ENCODE results near the gene AXIN2. TPM values are rescaled to one million over a fixed set of nuclear protein-coding genes. Genes with fewer than 3 reads are reported as not detected.

Gene AXIN2
- total RNA-seq, 1 experiment from 2014 or later: 4.9 TPM

DNA sequence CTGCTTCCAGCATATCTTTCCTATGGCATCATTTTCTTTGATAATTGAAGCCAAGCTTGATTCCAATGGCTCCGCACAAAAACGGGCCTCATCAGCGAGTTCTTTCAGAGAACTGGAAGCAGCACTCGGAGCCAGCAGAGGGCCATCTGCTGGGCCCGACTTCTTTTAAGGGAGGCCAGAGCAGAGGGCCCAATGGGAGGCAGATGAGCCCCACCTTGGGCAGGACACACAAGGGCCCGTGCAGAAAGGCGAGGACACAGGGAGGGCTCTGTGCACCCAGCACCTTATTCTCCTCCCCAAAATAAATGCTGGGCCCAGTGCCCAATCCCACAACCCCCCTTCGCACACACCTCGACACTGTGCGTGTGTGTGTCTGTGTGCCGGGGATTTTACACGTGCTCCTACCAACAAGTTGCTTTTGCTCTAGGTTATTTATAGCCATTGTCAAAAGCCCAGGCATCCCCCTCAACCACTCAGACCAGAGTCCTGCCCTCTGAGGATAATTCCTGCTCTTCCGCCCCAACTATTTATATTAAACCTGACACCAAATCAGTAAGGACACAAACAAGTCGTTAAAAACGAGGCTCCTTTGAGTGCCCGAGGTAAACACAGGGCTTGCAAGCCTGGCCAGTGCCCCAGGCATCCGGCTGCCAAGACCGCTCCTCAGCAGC, 6.8 kb downstream of the AXIN2 start:
- no peak for DNase-seq (ENCODE audit: low read depth)

DNA sequence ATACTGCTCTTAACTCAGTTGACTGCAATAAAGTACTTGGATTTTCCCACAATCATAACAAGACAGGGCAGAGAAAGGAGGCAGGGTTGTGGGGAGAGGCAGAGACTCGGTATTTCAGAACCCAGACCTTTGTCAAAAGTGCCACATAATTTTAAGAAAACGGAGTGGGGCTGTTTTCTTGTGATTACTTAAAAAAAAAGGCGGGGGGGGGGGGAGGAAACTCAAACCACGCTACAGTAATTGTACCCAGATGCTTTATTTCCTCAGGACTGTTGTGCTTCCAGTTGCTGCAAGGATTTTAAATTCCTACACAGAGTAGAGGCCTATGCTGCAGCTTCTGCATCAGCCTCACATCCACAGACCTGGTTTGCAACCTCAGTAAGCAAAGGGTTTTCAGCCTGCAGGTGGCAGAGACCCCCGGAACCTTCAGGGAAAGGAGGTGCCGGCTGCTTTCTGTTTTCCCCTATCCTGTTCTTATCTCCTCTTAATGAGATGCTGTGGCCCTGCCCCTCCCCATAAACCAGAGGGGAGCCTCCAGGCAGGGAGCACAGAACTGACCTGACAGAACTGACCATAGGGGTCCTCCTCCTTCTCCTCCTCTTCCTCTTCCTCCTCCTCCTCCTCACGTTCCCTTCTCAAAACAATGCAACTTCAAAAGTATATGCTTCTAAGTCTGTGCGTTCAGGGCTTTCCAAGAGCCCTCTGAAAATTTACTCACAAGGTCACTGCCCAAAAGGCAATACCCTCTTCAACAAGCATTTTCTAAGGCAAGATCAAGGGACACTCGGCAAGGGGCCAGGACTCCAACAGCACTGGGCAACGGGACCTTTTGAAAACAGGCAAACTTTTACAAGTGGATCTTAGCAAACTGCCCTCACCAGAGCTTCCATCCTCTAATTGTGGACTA, 7.5 kb downstream of the AXIN2 start:
- peak; percentile 47 for DNase-seq (ENCODE audit: low read depth)

- DNase-seq (ENCODE audit: low read depth): peak; percentile 70
These were observed 8.3 kb downstream of the AXIN2 start for GRCh38 chr17:65553009-65553645.

GRCh38 chr17:65552214-65552613, 9.2 kb downstream of the AXIN2 start:
- no peak for DNase-seq (ENCODE audit: low read depth)

GRCh38 chr17:65551267-65552040, 10.0 kb downstream of the AXIN2 start:
- DNase-seq (ENCODE audit: low read depth): no peak

DNA sequence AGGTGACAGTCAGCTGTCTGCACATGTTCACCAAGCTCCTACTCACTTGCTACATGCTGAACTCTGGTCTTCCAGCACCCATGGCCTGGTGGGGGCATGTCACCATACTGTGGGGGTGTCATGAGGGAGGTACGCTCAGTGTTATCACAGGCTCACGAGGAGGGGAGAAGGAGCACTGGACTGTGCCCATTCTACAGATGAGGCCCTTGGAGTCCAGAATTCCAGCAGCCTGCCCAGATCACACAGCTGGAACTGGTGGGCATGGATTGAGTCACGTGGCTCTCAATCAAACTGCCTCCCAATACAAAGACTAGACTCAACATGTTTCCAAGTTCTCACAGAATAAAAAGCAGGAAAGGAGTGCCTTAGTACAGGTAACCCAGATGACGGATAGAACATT, 10.7 kb downstream of the AXIN2 start:
- no peak for DNase-seq (ENCODE audit: low read depth)

DNA sequence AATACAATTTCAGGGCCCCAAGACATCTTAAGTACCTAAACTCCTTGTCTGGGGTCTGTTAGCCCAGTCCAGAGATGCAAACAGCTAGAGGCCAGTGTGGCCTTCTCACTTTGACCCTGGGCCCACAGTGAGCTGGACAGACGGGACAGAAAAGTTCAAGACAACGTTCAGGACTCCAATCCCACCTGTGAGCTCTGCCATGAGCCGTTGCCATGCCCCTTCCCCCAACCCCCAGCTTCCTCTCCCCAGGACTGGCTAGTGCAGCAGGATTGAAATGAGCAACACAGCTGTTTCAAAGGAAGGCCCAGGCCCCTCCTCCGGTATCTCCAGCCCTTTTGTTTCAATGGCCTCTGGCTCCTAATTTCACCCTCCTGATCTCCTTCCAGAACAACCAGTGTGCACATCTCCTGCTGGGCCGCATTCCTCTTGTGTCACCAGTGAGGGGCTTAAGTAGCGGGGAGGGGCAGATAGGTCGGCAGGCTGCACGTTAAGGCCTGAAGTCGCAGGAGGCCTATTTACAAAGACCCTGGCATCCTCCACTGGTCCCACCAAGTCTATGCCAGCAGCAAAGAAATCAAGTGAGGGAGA, 11.3 kb downstream of the AXIN2 start:
- no peak for DNase-seq (ENCODE audit: low read depth)

DNA sequence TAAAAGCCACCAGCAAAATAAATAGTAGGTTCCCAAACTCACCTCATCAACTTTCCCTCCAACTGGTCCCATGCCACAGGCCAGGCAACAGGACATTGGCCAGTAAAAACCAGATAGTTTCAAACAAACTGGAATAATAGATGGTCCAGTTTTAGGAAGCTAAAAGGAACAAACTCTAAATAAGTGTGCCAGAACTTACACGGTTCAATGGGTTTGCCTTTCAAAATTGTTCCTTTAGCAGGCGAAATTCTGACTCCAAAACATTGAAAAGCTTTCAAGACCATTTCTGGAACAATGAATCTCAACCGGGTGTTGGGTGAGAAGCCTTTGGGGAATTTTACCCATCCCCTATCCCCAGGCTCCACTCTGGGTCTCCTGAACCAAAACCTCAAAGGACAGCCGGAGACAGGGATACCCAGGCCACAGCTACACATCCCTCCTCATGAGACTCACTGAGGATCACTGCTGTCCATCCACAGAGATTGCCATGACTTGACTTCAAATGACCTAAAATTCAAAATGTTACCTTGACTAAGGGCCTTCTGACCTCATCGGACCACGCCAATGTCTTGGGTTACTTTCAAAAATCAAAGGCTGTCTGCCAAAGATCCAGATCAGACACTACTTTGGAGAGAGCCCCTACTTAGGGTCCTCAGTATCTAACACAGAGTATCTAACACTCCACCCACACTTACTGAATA, 13.0 kb downstream of the AXIN2 start:
- DNase-seq (ENCODE audit: low read depth): no peak

- no peak for DNase-seq (ENCODE audit: low read depth)
These were observed 14.2 kb downstream of the AXIN2 start for GRCh38 chr17:65547253-65547670.

DNA sequence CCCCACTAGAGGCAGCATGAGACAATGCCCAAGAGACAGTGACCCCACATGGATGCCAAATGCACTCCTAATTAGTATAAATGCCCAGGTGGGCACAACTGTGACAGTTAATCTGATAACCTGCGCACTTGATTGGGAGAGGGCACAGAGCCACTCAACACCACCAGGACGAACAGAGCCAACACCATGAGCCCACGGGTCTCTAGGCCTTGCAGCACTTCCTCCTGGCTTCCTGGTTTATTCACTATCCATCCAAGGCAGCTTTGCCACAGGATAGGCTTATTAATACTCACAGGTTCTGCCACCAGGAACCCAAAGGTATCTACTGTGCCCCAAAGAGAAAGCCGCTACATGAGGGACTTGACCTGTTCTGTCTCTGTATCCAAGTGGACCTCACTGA, 14.9 kb downstream of the AXIN2 start:
- no peak for DNase-seq (ENCODE audit: low read depth)

DNA sequence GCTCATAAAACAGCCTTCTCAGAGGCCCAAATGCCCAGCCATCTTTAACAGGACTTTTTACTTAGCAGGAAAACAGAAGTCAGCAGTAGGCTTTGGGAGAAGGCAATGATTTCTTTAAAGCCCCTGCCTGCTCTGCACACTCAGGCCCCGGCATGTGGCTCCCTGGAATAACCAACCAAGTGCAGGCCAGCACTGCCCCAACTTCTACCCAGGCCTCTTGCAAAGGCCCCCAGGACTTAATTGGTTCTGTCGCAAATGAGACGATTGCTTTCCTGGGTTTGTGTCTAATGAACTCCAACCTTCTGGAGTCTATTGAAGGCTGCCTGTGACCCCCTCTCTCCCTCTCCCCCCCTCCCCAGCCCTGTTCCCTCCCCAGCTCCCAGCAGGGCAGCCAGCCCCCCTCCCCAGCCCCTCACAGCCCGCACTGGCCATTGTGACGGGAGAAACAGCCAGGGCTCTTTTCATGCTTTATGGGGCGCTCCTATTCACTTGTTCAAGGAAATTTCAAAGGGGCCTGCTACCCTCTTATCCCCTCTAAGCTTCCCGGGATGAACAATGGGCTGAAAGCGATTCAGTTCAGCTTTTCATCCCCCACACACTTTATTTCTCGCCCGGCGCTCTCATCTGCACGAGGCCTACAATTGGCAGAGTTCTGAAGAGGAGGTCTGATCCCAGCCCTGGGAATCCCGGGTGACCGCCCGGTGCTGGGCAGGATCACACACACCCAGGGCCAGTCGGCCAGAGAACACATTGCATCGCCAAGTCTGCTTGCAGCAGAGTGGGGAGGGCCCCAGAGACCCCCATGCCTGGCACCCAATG, 15.5 kb downstream of the AXIN2 start:
- DNase-seq (ENCODE audit: low read depth): no peak

DNA sequence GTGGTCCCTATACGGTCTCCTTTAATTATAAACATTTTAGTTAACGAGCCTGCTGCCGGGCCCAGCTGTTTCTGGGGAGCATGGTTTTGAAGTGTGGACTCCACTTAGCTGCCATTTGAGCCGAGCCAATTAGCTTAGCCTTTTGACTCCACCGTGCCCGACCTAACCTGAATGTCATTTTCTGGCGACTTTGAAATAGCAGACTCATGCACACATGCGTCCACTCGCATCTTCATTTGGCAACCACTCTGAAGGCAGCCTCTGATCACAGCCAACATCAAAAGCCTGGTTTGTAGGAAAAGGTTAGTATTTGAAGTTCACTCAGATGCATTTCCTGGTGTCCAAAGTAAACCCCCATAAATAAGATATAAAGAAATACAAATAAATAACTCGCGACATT, 16.8 kb downstream of the AXIN2 start:
- no peak for DNase-seq (ENCODE audit: low read depth)

GRCh38 chr17:65542610-65543009, 18.8 kb downstream of the AXIN2 start:
- no peak for DNase-seq (ENCODE audit: low read depth)

- no peak for DNase-seq (ENCODE audit: low read depth)
These were observed 19.4 kb downstream of the AXIN2 start for GRCh38 chr17:65542067-65542466.

DNA sequence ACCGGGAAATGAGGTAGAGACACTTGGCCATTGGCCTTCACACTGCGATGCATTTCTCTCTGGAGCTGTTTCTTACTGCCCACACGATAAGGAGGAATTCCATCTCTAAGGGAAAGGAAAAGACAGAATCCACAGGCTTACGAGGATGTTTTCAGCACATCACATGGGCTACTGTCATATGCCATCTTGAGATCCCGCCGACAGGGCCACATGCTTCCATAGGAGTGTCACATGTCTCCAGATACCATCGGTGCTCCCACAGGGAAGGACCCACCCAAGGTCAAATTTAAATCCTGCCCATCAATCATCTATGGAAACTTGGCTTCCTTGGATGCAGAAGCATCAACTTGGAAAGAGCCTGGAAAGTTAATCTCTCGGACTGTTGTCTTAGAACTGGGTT, 20.0 kb downstream of the AXIN2 start:
- no peak for DNase-seq (ENCODE audit: low read depth)

DNA sequence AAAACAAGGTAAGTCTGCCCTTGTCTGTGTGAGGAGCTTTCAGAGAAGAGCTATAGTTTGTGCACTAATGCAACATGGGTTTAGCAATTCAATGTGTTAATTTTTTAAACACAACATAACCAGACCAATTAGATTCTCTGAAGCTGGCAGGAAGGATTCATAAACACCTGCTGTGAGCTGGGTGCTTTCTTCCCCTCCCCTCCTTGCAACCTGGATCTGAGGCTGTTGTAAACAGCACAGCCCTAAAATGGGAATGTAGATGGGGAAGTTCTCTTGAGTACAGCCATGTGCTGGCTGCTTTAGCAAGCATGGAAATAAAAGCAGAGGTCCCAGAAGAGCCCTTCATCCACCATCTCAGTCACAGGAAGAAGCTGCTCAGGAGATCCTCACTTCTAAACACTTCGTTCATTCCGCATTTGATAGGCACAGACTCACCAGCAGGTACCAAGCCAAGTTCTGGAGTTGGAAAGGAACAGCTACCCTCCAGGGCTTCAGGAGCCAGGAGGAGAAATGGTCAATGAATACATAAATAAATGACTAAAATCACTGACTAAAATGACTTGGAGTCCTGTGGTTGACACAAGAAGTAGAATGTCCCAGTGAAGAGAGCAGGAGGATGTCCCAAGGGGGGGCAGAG, 21.7 kb downstream of the AXIN2 start:
- no peak for DNase-seq (ENCODE audit: low read depth)

DNA sequence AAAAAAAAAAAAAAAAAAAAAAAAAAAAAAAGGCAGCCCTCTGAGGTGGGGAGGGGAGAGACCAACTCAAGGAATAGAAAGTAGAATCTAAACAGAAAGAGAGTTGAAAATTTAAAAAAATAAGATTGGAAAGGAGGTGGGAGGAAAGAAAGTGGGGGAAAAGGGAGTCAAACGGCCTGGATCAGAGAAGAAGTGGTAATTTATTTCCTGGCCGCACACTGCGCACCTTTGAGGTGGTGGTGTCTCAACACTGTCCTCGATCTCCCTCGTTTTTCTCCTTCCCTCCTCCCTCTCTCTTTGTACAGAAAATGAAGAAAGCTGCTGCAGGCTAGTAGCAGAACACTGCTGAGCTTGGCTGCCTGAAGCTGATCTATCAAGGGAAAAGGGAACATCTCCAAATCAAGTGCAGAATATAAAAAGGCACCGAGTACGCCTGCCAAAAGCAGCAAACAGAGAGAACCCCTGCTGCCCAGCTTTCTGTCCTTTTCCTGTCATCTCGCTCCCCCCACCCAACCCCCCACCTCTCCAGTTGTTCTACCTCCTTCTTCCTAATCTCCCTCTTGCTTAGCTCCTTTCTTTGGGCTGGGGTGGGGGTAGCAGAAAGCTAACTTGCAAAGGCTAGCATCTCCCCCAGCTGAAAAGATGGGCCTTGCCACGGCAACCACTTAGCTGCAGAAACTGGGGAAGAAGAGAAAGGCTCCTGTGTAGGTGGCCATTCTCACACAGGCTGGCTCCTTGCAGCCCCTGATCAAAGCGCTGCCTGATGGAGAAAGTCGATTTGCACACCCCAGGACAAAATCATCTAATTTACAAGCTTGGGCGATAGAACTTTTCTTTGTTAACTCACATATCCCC, 22.5 kb downstream of the AXIN2 start:
- DNase-seq (ENCODE audit: low read depth): no peak

GRCh38 chr17:65537845-65538674, 23.4 kb downstream of the AXIN2 start:
- DNase-seq (ENCODE audit: low read depth): no peak
